Breast epithelium (tissue), 4 donors: ENCODE data around the gene ANKRD44. TPM values are rescaled to one million over a fixed set of nuclear protein-coding genes. Genes with fewer than 3 reads are reported as not detected.

Source experiments
- DNase-seq, 2 donors: peaks; one replicate each; pipeline ENCODE4 v3.0.0-alpha.2; 2019; ENCODE audit warnings: low spot score in 2 of 2
- H3K27ac ChIP-seq, 2 donors: fragments of 200-600 bp; sonication (generic) in 1 of 2; one replicate each; pipeline ENCODE4 v1.5.1; 2016 to 2019; ENCODE audit warnings: mild to moderate bottlenecking in 1 of 2
- H3K27me3 ChIP-seq, 2 donors: fragments of 200-600 bp; sonication (generic) in 1 of 2; one replicate each; pipeline versions ENCODE4 v1.5.1 to v1.6.0; 2017 to 2019; ENCODE audit warnings: control low read depth in 1 of 2, mild to moderate bottlenecking in 1 of 2
- H3K36me3 ChIP-seq: fragments of 200-600 bp; one replicate; pipeline ENCODE4 v1.5.1; 2019
- H3K4me1 ChIP-seq, 2 donors: fragments of 200-600 bp; sonication (generic); one replicate each; pipeline ENCODE4 v1.5.1; 2016 to 2019; ENCODE audit warnings: control low read depth in 1 of 2
- H3K4me3 ChIP-seq, 3 donors: fragments of 200-600 bp; sonication (generic); 1 replicate in 2 of 3; 2 replicates in 1 of 3; pipeline ENCODE4 v1.5.1; 2016 to 2019; ENCODE audit warnings: mild to moderate bottlenecking in 3 of 3, moderate library complexity in 2 of 3
- H3K9me3 ChIP-seq, 2 donors: fragments of 200-600 bp; sonication (generic) in 1 of 2; one replicate each; pipeline ENCODE4 v1.5.1; 2016 to 2019; ENCODE audit warnings: control low read depth in 1 of 2
- POLR2A ChIP-seq: fragments of 450-650 bp; IDR thresholded peaks from one replicate; pipeline ENCODE4 v1.6.1; 2016; ENCODE audit warnings: antibody characterized with exemption, mild to moderate bottlenecking, moderate library complexity
- POLR2AphosphoS5 ChIP-seq, 3 donors: sonication (generic); formaldehyde crosslinking; IDR thresholded peaks; one replicate each; pipeline ENCODE4 v1.6.1; 2017; ENCODE audit warnings: antibody characterized with exemption in 3 of 3
- intact Hi-C: fragments of 100-400 bp; cut with DNase I; formaldehyde crosslinking; loops from one replicate; pipeline ENCODE4 v1.15.1; 2023; ENCODE audit warnings: low total_unique reads
- total RNA-seq, 3 donors: library from RNA; depleted of rRNA; stranded (reverse); fragments of >200 nt; gene quantifications; one replicate each; pipeline ENCODE4 v1.1.0, GENCODE V29; 2016
- TF ChIP-seq, protein P1 (sequence below), 3 donors: fragments of 450-650 bp; IDR thresholded peaks; one replicate each; pipeline ENCODE4 v1.5.1; 2016 to 2017; ENCODE audit warnings: antibody characterized with exemption in 3 of 3, mild to moderate bottlenecking in 3 of 3, moderate library complexity in 3 of 3

ANKRD44 gene
- total RNA-seq, 3 donors from 2014 or later: 18.0 to 41.3 (median 19.9) TPM

DNA sequence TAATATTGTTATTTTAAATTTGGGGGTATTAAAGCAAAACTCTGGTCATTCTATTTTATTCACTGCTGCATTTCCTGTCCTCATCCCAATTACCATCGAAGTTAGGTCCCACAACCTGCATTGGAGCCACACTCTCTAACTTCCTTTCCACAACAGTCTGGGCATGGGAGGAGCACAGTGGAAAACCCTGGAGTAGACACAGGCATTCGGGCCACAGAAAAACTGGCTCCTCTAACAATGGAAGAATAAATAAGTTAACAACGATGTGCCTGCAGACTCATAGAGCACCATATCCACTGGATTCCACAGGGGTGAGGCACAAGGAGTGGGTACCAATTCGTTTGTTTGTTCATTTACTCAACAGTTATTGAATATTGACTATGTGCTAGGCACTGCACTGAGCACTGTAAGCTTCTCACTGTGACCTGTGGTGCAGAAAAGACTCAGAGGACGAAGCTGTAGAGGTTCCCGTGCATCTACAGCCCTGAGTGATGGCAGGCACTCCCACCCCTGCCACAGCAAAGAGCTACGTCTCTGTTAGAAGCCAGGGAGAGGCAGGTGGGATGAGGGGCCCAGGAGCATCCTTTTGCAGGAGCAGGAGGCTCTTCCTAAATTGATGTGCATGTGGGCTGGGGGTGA is 229.9 kb downstream of the ANKRD44 start:
- DNase-seq: no peak
- intact Hi-C loops: loop anchor here (10.0 kb wide), 1 partner anchor 934 kb away; no protein-coding TSS in a partner anchor
- no peaks in the 10 kb centered on the region for H3K36me3 ChIP-seq
- no peaks in the 10 kb centered on the region for H3K9me3 ChIP-seq
- no peaks in the 10 kb centered on the region for H3K4me1 ChIP-seq
- H3K4me3 ChIP-seq: no peak overlapping the region
- TF ChIP-seq POLR2AphosphoS5 (IDR thresholded peaks at IDR 0.05) (no peak), POLR2A (no peak)
- TF ChIP-seq, protein P1, sequence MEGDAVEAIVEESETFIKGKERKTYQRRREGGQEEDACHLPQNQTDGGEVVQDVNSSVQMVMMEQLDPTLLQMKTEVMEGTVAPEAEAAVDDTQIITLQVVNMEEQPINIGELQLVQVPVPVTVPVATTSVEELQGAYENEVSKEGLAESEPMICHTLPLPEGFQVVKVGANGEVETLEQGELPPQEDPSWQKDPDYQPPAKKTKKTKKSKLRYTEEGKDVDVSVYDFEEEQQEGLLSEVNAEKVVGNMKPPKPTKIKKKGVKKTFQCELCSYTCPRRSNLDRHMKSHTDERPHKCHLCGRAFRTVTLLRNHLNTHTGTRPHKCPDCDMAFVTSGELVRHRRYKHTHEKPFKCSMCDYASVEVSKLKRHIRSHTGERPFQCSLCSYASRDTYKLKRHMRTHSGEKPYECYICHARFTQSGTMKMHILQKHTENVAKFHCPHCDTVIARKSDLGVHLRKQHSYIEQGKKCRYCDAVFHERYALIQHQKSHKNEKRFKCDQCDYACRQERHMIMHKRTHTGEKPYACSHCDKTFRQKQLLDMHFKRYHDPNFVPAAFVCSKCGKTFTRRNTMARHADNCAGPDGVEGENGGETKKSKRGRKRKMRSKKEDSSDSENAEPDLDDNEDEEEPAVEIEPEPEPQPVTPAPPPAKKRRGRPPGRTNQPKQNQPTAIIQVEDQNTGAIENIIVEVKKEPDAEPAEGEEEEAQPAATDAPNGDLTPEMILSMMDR (IDR thresholded peaks at IDR 0.05): no peak
- H3K27me3 ChIP-seq: no peaks in the 10 kb centered on the region
- H3K27ac ChIP-seq: no peak overlapping the region

DNA sequence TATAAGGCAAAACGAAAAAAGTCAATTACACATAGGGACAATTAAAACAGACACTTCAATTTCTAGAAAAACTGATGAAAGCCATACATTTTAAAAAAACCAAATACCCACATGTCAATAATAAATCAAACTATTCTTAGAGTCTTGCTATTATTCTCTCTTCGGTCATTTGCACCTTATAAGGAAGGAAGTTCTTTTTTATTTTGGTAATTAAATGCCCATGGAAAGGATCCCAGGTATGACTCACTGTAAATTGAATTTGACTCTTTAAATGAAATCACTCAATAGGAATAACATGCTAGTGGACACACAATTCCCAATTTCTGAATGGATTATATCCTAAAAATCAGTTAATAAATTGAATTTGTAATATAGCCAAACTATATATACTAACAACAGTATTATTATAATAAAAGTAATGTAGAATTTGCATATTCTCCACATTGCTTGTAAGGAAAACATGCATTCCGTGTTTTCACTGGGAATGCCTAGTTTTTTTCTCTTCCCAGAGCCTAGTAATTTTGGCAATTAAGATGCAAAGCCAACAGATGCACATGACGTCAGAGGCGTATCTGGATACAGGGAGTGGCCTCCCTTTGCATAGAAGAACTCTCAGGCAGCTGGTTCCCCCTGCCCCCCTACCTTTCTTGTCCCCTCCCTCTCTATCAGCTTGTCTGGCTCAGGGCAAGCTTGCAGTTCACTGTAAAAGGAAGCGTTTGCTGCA is 230.6 kb downstream of the ANKRD44 start:
- intact Hi-C loops: loop anchor here (10.0 kb wide), 1 partner anchor 935 kb away; no protein-coding TSS in a partner anchor
- no peaks in the 10 kb centered on the region for H3K27me3 ChIP-seq
- TF ChIP-seq, protein P1 (IDR thresholded peaks at IDR 0.05): no peak
- TF ChIP-seq POLR2A (no peak), POLR2AphosphoS5 (IDR thresholded peaks at IDR 0.05) (no peak)
- DNase-seq: no peak
- no peak overlapping the region for H3K27ac ChIP-seq
- no peaks in the 10 kb centered on the region for H3K36me3 ChIP-seq
- H3K4me3 ChIP-seq: no peak overlapping the region
- H3K9me3 ChIP-seq: no peaks in the 10 kb centered on the region
- H3K4me1 ChIP-seq: no peaks in the 10 kb centered on the region

DNA sequence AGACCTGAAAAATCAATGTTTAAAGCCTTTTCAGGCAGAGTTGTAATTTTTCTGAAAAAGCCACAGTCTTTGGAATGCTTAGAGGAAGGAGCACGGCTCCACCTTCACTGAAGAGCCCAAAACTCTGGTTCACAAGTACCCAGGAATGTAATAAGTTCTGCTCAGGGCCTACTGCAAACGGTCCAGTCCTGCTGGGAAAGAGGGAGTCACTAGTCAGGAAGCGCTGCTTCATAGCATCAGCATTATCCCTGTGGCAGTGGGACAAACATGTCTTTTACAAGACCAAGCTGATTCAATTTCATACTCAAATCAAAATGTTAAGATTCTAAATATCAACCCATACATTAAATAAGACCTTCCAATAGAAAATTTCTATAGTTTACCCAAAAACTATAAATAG is 231.2 kb downstream of the ANKRD44 start:
- no peaks in the 10 kb centered on the region for H3K27me3 ChIP-seq
- H3K27ac ChIP-seq: no peak overlapping the region
- intact Hi-C loops: no loop called here
- no peak overlapping the region for H3K4me3 ChIP-seq
- no peaks in the 10 kb centered on the region for H3K36me3 ChIP-seq
- H3K9me3 ChIP-seq: no peaks in the 10 kb centered on the region
- no peaks in the 10 kb centered on the region for H3K4me1 ChIP-seq
- TF ChIP-seq POLR2AphosphoS5 (IDR thresholded peaks at IDR 0.05) (no peak), POLR2A (no peak)
- TF ChIP-seq, protein P1 (IDR thresholded peaks at IDR 0.05): no peak
- no peak for DNase-seq

GRCh38 chr2:197078535-197078934 is 232.0 kb downstream of the ANKRD44 start:
- intact Hi-C loops: no loop called here
- Histone ChIP-seq H3K4me3 (no peak overlapping the region), H3K27ac (no peak overlapping the region), H3K4me1 (no peaks in the 10 kb centered on the region), H3K27me3 (no peaks in the 10 kb centered on the region), H3K36me3 (no peaks in the 10 kb centered on the region), H3K9me3 (no peaks in the 10 kb centered on the region)
- TF ChIP-seq POLR2A (no peak), POLR2AphosphoS5 (IDR thresholded peaks at IDR 0.05) (no peak)
- TF ChIP-seq, protein P1 (IDR thresholded peaks at IDR 0.05): no peak
- no peak for DNase-seq

DNA sequence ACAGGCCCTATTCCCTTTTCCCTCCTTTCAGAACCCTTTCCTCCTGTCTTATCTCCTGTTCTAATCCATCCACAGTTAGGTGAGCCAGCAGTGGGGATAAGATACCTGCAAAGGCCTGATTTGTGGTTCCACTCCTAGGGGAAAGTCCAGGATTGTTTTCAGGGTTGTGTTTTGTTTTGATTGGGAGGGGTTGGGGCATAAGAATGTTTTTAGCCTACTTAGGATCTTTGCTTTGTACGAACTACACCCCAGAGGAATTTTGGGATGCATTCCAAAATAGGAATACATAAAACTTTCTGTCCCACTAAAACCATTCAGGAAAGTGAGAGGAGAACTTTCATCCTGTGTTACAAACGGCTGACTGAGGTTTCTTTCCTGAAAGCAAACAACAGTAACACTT is 233.2 kb downstream of the ANKRD44 start:
- H3K4me1 ChIP-seq: no peaks in the 10 kb centered on the region
- H3K27me3 ChIP-seq: no peaks in the 10 kb centered on the region
- H3K27ac ChIP-seq: no peak overlapping the region
- no peak overlapping the region for H3K4me3 ChIP-seq
- TF ChIP-seq POLR2AphosphoS5 (IDR thresholded peaks at IDR 0.05): no peak
- TF ChIP-seq, protein P1 (IDR thresholded peaks at IDR 0.05): no peak
- TF ChIP-seq POLR2A: no peak
- DNase-seq: no peak
- H3K9me3 ChIP-seq: no peaks in the 10 kb centered on the region
- no peaks in the 10 kb centered on the region for H3K36me3 ChIP-seq
- intact Hi-C loops: no loop called here
